ENCODE measurements around the gene UFSP2.

GRCh38 chr4:185378264-185378663 lies 47.5 kb downstream of the UFSP2 start:
- no peak for TF ChIP-seq CTCF (conservative IDR thresholded peaks at IDR 0.05 in 1 of 2, IDR thresholded peaks at IDR 0.05 in 1 of 2; ENCODE audit: low read depth in 1 of 2, low read length in 2 of 2)
- no peak for TF ChIP-seq EZH2 (IDR thresholded peaks at IDR 0.05; ENCODE audit: low read length, missing control alignments)
